ENCODE results near the gene SCN3B. TPM values are rescaled to one million over a fixed set of nuclear protein-coding genes. Genes with fewer than 3 reads are reported as not detected.
"Not testable (repeated sequence)": the region's sequence is repeated elsewhere in the genome, so short reads cannot be mapped to it uniquely, and the experiment has no call there.

SCN3B gene
- total RNA-seq, 1 donor from 2014 or later, result 0.26 TPM

- DNase-seq (ENCODE audit: low read depth), result no peak
- H3K36me3 ChIP-seq (ENCODE audit: control insufficient read depth, insufficient read depth, low read length), result no peaks in the 10 kb centered on the region
- TF ChIP-seq CTCF (IDR thresholded peaks at IDR 0.05; ENCODE audit: insufficient read depth, low read length, severe bottlenecking), result no peak
- H3K4me3 ChIP-seq (ENCODE audit: low read depth, low read length), result no peak overlapping the region
- no peaks in the 10 kb centered on the region for H3K27me3 ChIP-seq (ENCODE audit: control insufficient read depth, insufficient read depth, low read length)
- FAIRE-seq, result no peak
Observed at GRCh38 chr11:123671534-123671933, 17.1 kb upstream of the SCN3B start.

GRCh38 chr11:123670081-123670480, 15.7 kb upstream of the SCN3B start:
- no peak for TF ChIP-seq CTCF (IDR thresholded peaks at IDR 0.05; ENCODE audit: insufficient read depth, low read length, severe bottlenecking)
- no peaks in the 10 kb centered on the region for H3K27me3 ChIP-seq (ENCODE audit: control insufficient read depth, insufficient read depth, low read length)
- no peak for FAIRE-seq

GRCh38 chr11:123665306-123665705, 10.9 kb upstream of the SCN3B start:
- H3K4me3 ChIP-seq (ENCODE audit: low read depth, low read length), result no peak overlapping the region
- FAIRE-seq (no peak), DNase-seq (ENCODE audit: low read depth) (no peak)
- TF ChIP-seq CTCF (IDR thresholded peaks at IDR 0.05; ENCODE audit: insufficient read depth, low read length, severe bottlenecking), result no peak
- H3K36me3 ChIP-seq (ENCODE audit: control insufficient read depth, insufficient read depth, low read length), result no peaks in the 10 kb centered on the region
- no peaks in the 10 kb centered on the region for H3K27me3 ChIP-seq (ENCODE audit: control insufficient read depth, insufficient read depth, low read length)

More at GRCh38 chr11:123670081-123670480, 15.7 kb upstream of the SCN3B start:
- no peak for DNase-seq (ENCODE audit: low read depth)
- H3K4me3 ChIP-seq (ENCODE audit: low read depth, low read length), result no peak overlapping the region
- H3K36me3 ChIP-seq (ENCODE audit: control insufficient read depth, insufficient read depth, low read length), result no peaks in the 10 kb centered on the region

- not testable (repeated sequence) for H3K4me3 ChIP-seq (ENCODE audit: low read depth, low read length); H3K36me3 ChIP-seq (ENCODE audit: control insufficient read depth, insufficient read depth, low read length); DNase-seq (ENCODE audit: low read depth); H3K27me3 ChIP-seq (ENCODE audit: control insufficient read depth, insufficient read depth, low read length); FAIRE-seq
Observed at GRCh38 chr11:123659965-123660364, 5.5 kb upstream of the SCN3B start.

- Histone ChIP-seq H3K36me3 (ENCODE audit: control insufficient read depth, insufficient read depth, low read length) (no peaks in the 10 kb centered on the region), H3K4me3 (ENCODE audit: low read depth, low read length) (no peak overlapping the region), H3K27me3 (ENCODE audit: control insufficient read depth, insufficient read depth, low read length) (no peaks in the 10 kb centered on the region)
- FAIRE-seq, result no peak
- no peak for DNase-seq (ENCODE audit: low read depth)
- no peak for TF ChIP-seq CTCF (IDR thresholded peaks at IDR 0.05; ENCODE audit: insufficient read depth, low read length, severe bottlenecking)
Observed at GRCh38 chr11:123659311-123659710, 4.9 kb upstream of the SCN3B start.

GRCh38 chr11:123653827-123654565, 428 bp downstream of the SCN3B start:
- DNase-seq (ENCODE audit: low read depth), result peak; percentile 35
- no peak for FAIRE-seq
- peaks cover 3% of the 10 kb centered on the region for H3K27me3 ChIP-seq (ENCODE audit: control insufficient read depth, insufficient read depth, low read length)
- no peaks in the 10 kb centered on the region for H3K36me3 ChIP-seq (ENCODE audit: control insufficient read depth, insufficient read depth, low read length)
- no peak for TF ChIP-seq CTCF (IDR thresholded peaks at IDR 0.05; ENCODE audit: insufficient read depth, low read length, severe bottlenecking)
- peak overlapping the region; percentile 51 for H3K4me3 ChIP-seq (ENCODE audit: low read depth, low read length)
